ENCODE results near the gene FIBP. TPM values are rescaled to one million over a fixed set of nuclear protein-coding genes. Genes with fewer than 3 reads are reported as not detected.

Gene FIBP
- polyA plus RNA-seq, 1 experiment = 126 TPM

- no peaks in the 10 kb centered on the region for H3K27me3 ChIP-seq (ENCODE audit: control insufficient read depth, insufficient read depth, low read length)
- H3K9me3 ChIP-seq (ENCODE audit: control insufficient read depth, insufficient read depth, low read length) = no peaks in the 10 kb centered on the region
- peak overlapping the region; percentile 91 for H3K27ac ChIP-seq (ENCODE audit: low read depth, low read length)
- ChIA-PET CTCF (interaction anchor here (0.8 to 2.4 kb wide), 5 partner anchors 10 to 52 kb away, joined by 3 to 10 read pairs (median 4); partner anchors contain the start of genes FIBP and MUS81), POLR2A (interaction anchor here (0.6 to 5.8 kb wide), 6 partner anchors 11 to 54 kb away, joined by 3 to 98 read pairs (median 4); partner anchors contain the start of genes CCDC85B, CFL1, FIBP and FOSL1)
- TF ChIP-seq CTCF (IDR thresholded peaks at IDR 0.05; ENCODE audit: low read depth, low read length) = peak; percentile 17; the same call in 1 of the 2 replicates
- no peak for DNase-seq (ENCODE audit: low read depth, low spot score)
- no peak overlapping the region for H3K4me3 ChIP-seq (ENCODE audit: low read depth, low read length)
Measured at GRCh38 chr11:65911682-65912568, 23.7 kb upstream of the FIBP start.

GRCh38 chr11:65907878-65908277, 19.6 kb upstream of the FIBP start:
- DNase-seq (ENCODE audit: low read depth, low spot score) = no peak
- H3K27me3 ChIP-seq (ENCODE audit: control insufficient read depth, insufficient read depth, low read length) = no peaks in the 10 kb centered on the region
- ChIA-PET POLR2A (no interaction called here), CTCF (interaction anchor here (0.8 to 1.6 kb wide), 2 partner anchors 20 to 48 kb away, joined by 3 to 4 read pairs; partner anchors contain the start of genes FIBP and MUS81)
- H3K27ac ChIP-seq (ENCODE audit: low read depth, low read length) = no peak overlapping the region
- TF ChIP-seq CTCF (IDR thresholded peaks at IDR 0.05; ENCODE audit: low read depth, low read length) = no peak
- no peaks in the 10 kb centered on the region for H3K9me3 ChIP-seq (ENCODE audit: control insufficient read depth, insufficient read depth, low read length)
- H3K4me3 ChIP-seq (ENCODE audit: low read depth, low read length) = no peak overlapping the region

GRCh38 chr11:65906602-65907001, 18.3 kb upstream of the FIBP start:
- Histone ChIP-seq H3K4me3 (ENCODE audit: low read depth, low read length) (no peak overlapping the region), H3K9me3 (ENCODE audit: control insufficient read depth, insufficient read depth, low read length) (no peaks in the 10 kb centered on the region), H3K27ac (ENCODE audit: low read depth, low read length) (no peak overlapping the region), H3K27me3 (ENCODE audit: control insufficient read depth, insufficient read depth, low read length) (no peaks in the 10 kb centered on the region)
- ChIA-PET POLR2A (interaction anchor here (1.6 kb wide), 1 partner anchor 9 kb away, joined by 7 read pairs; no protein-coding TSS in a partner anchor), CTCF (interaction anchor here (1.3 to 1.6 kb wide), 2 partner anchors 17 to 18 kb away, joined by 5 to 7 read pairs; partner anchors contain the start of genes CCDC85B and FIBP)
- DNase-seq (ENCODE audit: low read depth, low spot score) = no peak
- no peak for TF ChIP-seq CTCF (IDR thresholded peaks at IDR 0.05; ENCODE audit: low read depth, low read length)

GRCh38 chr11:65903715-65904114, 15.4 kb upstream of the FIBP start:
- no peaks in the 10 kb centered on the region; the same call in 1 of the 2 replicates for H3K9me3 ChIP-seq (ENCODE audit: control insufficient read depth, insufficient read depth, low read length)
- H3K4me3 ChIP-seq (ENCODE audit: low read depth, low read length) = no peak overlapping the region
- DNase-seq (ENCODE audit: low read depth, low spot score) = no peak
- no peak for TF ChIP-seq CTCF (IDR thresholded peaks at IDR 0.05; ENCODE audit: low read depth, low read length)
- no peaks in the 10 kb centered on the region for H3K27me3 ChIP-seq (ENCODE audit: control insufficient read depth, insufficient read depth, low read length)
- POLR2A ChIA-PET = interaction anchor here (6.4 to 6.7 kb wide), 2 partner anchors 10 to 14 kb away, joined by 98 to 153 read pairs; partner anchors contain the start of genes CCDC85B and FIBP
- CTCF ChIA-PET = interaction anchor here (4.1 kb wide), 1 partner anchor 15 kb away, joined by 30 read pairs; the partner anchor contains the start of genes CCDC85B and FIBP
- peak overlapping the region; percentile 87 for H3K27ac ChIP-seq (ENCODE audit: low read depth, low read length)

Data from AG04450 (cell line).